Cardiac fibroblast (primary cell): ENCODE results near the gene HMCN1.

ENCODE experiments used
- DNase-seq, 2 donors: peaks; one replicate each; pipeline versions ENCODE4 v3.0.0 to v3.0.0-alpha.2; 2010; ENCODE audit warnings: low read depth in 2 of 2
- H3K4me3 ChIP-seq, 2 donors: replicated peaks in 1 of 2; 1 replicate in 1 of 2; 2 replicates in 1 of 2; pipeline ENCODE4 v1.5.1; 2011; ENCODE audit warnings: low read depth in 2 of 2, low read length in 2 of 2, mild to moderate bottlenecking in 2 of 2, moderate library complexity in 1 of 2
- CTCF ChIP-seq: IDR thresholded peaks from one replicate; pipeline ENCODE4 v1.5.1; 2011; ENCODE audit warnings: low read depth, mild to moderate bottlenecking, low read length, inconsistent platforms

The HMCN1 gene

GRCh38 chr1:185938396-185938795, 204.2 kb downstream of the HMCN1 start:
- H3K4me3 ChIP-seq, result no peak overlapping the region
- no peak for TF ChIP-seq CTCF
- peak; percentile 53 to 58 for DNase-seq

GRCh38 chr1:185939142-185939541, 205.0 kb downstream of the HMCN1 start:
- no peak for DNase-seq
- no peak for TF ChIP-seq CTCF
- H3K4me3 ChIP-seq, result no peak overlapping the region

- H3K4me3 ChIP-seq, result no peak overlapping the region
- DNase-seq, result no peak
- no peak for TF ChIP-seq CTCF
Observed at GRCh38 chr1:185942961-185943360, 208.8 kb downstream of the HMCN1 start.

- DNase-seq, result no peak
Observed at GRCh38 chr1:185956881-185957280, 222.7 kb downstream of the HMCN1 start.

GRCh38 chr1:185957441-185958363, 223.5 kb downstream of the HMCN1 start:
- DNase-seq, result no peak
- no peak for TF ChIP-seq CTCF
- H3K4me3 ChIP-seq, result no peak overlapping the region

More at GRCh38 chr1:185956881-185957280, 222.7 kb downstream of the HMCN1 start:
- no peak for TF ChIP-seq CTCF
- no peak overlapping the region for H3K4me3 ChIP-seq

GRCh38 chr1:185960422-185961321, 226.5 kb downstream of the HMCN1 start:
- DNase-seq, result peak in 1 of 2 donors; percentile 82
- no peak for TF ChIP-seq CTCF
- H3K4me3 ChIP-seq, result no peak overlapping the region
